GM12892 (cell line): ENCODE data around the gene DENND1B.

Experiments
- POLR2A ChIP-seq: IDR thresholded peaks from 2 replicates; pipeline ENCODE4 v1.6.1; 2011; ENCODE audit warnings: low read depth, low read length, control low read depth
- POLR2AphosphoS5 ChIP-seq: IDR thresholded peaks from 2 replicates; pipeline ENCODE4 v1.6.1; 2011; ENCODE audit warnings: low read depth, low read length, control low read depth
- TAF1 ChIP-seq: IDR thresholded peaks from 2 replicates; pipeline ENCODE4 v1.6.1; 2011; ENCODE audit warnings: low read depth, mild to moderate bottlenecking, control low read depth, low read length, borderline replicate concordance

- TF ChIP-seq POLR2AphosphoS5 (no peak), POLR2A (no peak), TAF1 (no peak)
These were observed 24.9 kb downstream of the DENND1B start for GRCh38 chr1:197750366-197750765.
